ENCODE data around the gene ADORA1. TPM values are rescaled to one million over a fixed set of nuclear protein-coding genes. Genes with fewer than 3 reads are reported as not detected.

Gene ADORA1
- total RNA-seq, 3 donors from 2014 or later = 0.53 to 1.3 (median 0.78) TPM

- DNase-seq (no peak), ATAC-seq (no peak)
- Histone ChIP-seq H3K9me3 (no peaks in the 10 kb centered on the region), H3K36me3 (ENCODE audit: low read depth) (no peaks in the 10 kb centered on the region), H3K4me3 (no peak overlapping the region), H3K4me1 (ENCODE audit: low read depth) (no peaks in the 10 kb centered on the region)
- TF ChIP-seq CTCF (IDR thresholded peaks at IDR 0.05) = no peak
- intact Hi-C loops (cut with DNase I, micrococcal nuclease) = no loop called here
Measured at GRCh38 chr1:203086992-203087763, 40.3 kb upstream of the ADORA1 start.

GRCh38 chr1:203088441-203088840 lies 39.1 kb upstream of the ADORA1 start:
- H3K36me3 ChIP-seq (ENCODE audit: low read depth) = no peaks in the 10 kb centered on the region
- ATAC-seq (no peak), DNase-seq (no peak)
- H3K4me3 ChIP-seq = no peak overlapping the region
- H3K4me1 ChIP-seq (ENCODE audit: low read depth) = no peaks in the 10 kb centered on the region
- intact Hi-C loops (cut with DNase I, micrococcal nuclease) = no loop called here
- no peak for TF ChIP-seq CTCF (IDR thresholded peaks at IDR 0.05)
- no peaks in the 10 kb centered on the region for H3K9me3 ChIP-seq

GRCh38 chr1:203089001-203089650 lies 38.4 kb upstream of the ADORA1 start:
- intact Hi-C loops (cut with DNase I, micrococcal nuclease) = no loop called here
- H3K9me3 ChIP-seq = no peaks in the 10 kb centered on the region
- H3K36me3 ChIP-seq (ENCODE audit: low read depth) = no peaks in the 10 kb centered on the region
- ATAC-seq (no peak), DNase-seq (no peak)
- no peak overlapping the region for H3K4me3 ChIP-seq
- H3K4me1 ChIP-seq (ENCODE audit: low read depth) = no peaks in the 10 kb centered on the region
- TF ChIP-seq CTCF (IDR thresholded peaks at IDR 0.05) = no peak

GRCh38 chr1:203089651-203090045 lies 37.9 kb upstream of the ADORA1 start:
- Histone ChIP-seq H3K36me3 (ENCODE audit: low read depth) (no peaks in the 10 kb centered on the region), H3K9me3 (peaks cover 2% of the 10 kb centered on the region), H3K4me1 (ENCODE audit: low read depth) (no peaks in the 10 kb centered on the region), H3K4me3 (no peak overlapping the region)
- intact Hi-C loops (cut with DNase I, micrococcal nuclease) = no loop called here
- no peak for DNase-seq
- no peak for TF ChIP-seq CTCF (IDR thresholded peaks at IDR 0.05)
- ATAC-seq = no peak

- Histone ChIP-seq H3K4me3 (no peak overlapping the region), H3K9me3 (peaks cover 11% of the 10 kb centered on the region), H3K36me3 (ENCODE audit: low read depth) (no peaks in the 10 kb centered on the region), H3K4me1 (ENCODE audit: low read depth) (no peaks in the 10 kb centered on the region)
- no peak for TF ChIP-seq CTCF (IDR thresholded peaks at IDR 0.05)
- ATAC-seq (no peak), DNase-seq (no peak)
- intact Hi-C loops (cut with DNase I, micrococcal nuclease) = no loop called here
Measured at GRCh38 chr1:203090421-203091198, 36.9 kb upstream of the ADORA1 start.
